Gastrocnemius medialis (tissue), 4 donors: Measurements from ENCODE around the gene ADCY5.

Experiments used
- CTCF ChIP-seq, 5 experiments: fragments of 450-650 bp in 3 of 5; fragments of 200-600 bp in 2 of 5; sonication (generic) in 2 of 5; IDR thresholded peaks in 4 of 5; conservative IDR thresholded peaks in 1 of 5; 1 replicate in 4 of 5; 2 replicates in 1 of 5; pipeline ENCODE4 v1.5.1; 2016 to 2019; ENCODE audit warnings: antibody characterized with exemption in 5 of 5, mild to moderate bottlenecking in 3 of 5, moderate library complexity in 3 of 5
- POLR2A ChIP-seq, 2 donors: fragments of 450-650 bp; IDR thresholded peaks; one replicate each; pipeline ENCODE4 v1.6.1; 2017; ENCODE audit warnings: antibody characterized with exemption in 2 of 2, mild to moderate bottlenecking in 2 of 2, moderate library complexity in 2 of 2

GRCh38 chr3:123287962-123288302 lies 161.0 kb downstream of the ADCY5 start:
- TF ChIP-seq CTCF (IDR thresholded peaks at IDR 0.05 in 4 of 5, conservative IDR thresholded peaks at IDR 0.05 in 1 of 5) (no peak), POLR2A (IDR thresholded peaks at IDR 0.05) (no peak)
